GM11168 (cell line): ENCODE measurements around the gene TSGA10IP.

ENCODE experiments used
- in situ Hi-C: fragments of 300-500 bp; cut with MboI; formaldehyde crosslinking; loops from one replicate; pipeline ENCODE4 v1.12.0; 2022; ENCODE audit warnings: low sequenced_read_pairs; ENCODE audit not compliant: unreplicated experiment

Gene TSGA10IP

GRCh38 chr11:65972116-65972515 lies 26.8 kb downstream of the TSGA10IP start:
- in situ Hi-C loops = no loop called here

- in situ Hi-C loops = no loop called here
Observed at GRCh38 chr11:65973439-65974110, 28.3 kb downstream of the TSGA10IP start.

GRCh38 chr11:65975771-65976170 lies 30.5 kb downstream of the TSGA10IP start:
- in situ Hi-C loops = loop anchor here (25.0 kb wide), 1 partner anchor 263 kb away; the partner anchor contains the start of genes KAT5 and RNASEH2C

GRCh38 chr11:65976216-65977176 lies 31.2 kb downstream of the TSGA10IP start:
- in situ Hi-C loops = loop anchor here (25.0 kb wide), 1 partner anchor 264 kb away; the partner anchor contains the start of genes KAT5 and RNASEH2C

- in situ Hi-C loops = loop anchor here (25.0 kb wide), 1 partner anchor 266 kb away; the partner anchor contains the start of genes KAT5 and RNASEH2C
Observed at GRCh38 chr11:65977621-65978390, 32.5 kb downstream of the TSGA10IP start.

- in situ Hi-C loops = loop anchor here (25.0 kb wide), 1 partner anchor 266 kb away; the partner anchor contains the start of genes KAT5 and RNASEH2C
Observed at GRCh38 chr11:65978391-65979238, 33.3 kb downstream of the TSGA10IP start.

- in situ Hi-C loops = loop anchor here (25.0 kb wide), 1 partner anchor 267 kb away; the partner anchor contains the start of genes KAT5 and RNASEH2C
Observed at GRCh38 chr11:65979261-65979759, 34.0 kb downstream of the TSGA10IP start.

- in situ Hi-C loops = loop anchor here (25.0 kb wide), 1 partner anchor 269 kb away; the partner anchor contains the start of genes KAT5 and RNASEH2C
Observed at GRCh38 chr11:65981101-65981740, 35.9 kb downstream of the TSGA10IP start.

GRCh38 chr11:65981972-65982823 lies 36.9 kb downstream of the TSGA10IP start:
- in situ Hi-C loops = loop anchor here (25.0 kb wide), 1 partner anchor 270 kb away; the partner anchor contains the start of genes KAT5 and RNASEH2C

- in situ Hi-C loops = loop anchor here (25.0 kb wide), 1 partner anchor 271 kb away; the partner anchor contains the start of genes KAT5 and RNASEH2C
Observed at GRCh38 chr11:65982824-65983588, 37.7 kb downstream of the TSGA10IP start.

GRCh38 chr11:65983589-65983987 lies 38.3 kb downstream of the TSGA10IP start:
- in situ Hi-C loops = loop anchor here (25.0 kb wide), 1 partner anchor 271 kb away; the partner anchor contains the start of genes KAT5 and RNASEH2C

GRCh38 chr11:65987336-65987735 lies 42.1 kb downstream of the TSGA10IP start:
- in situ Hi-C loops = loop anchor here (25.0 kb wide), 1 partner anchor 275 kb away; the partner anchor contains the start of genes KAT5 and RNASEH2C

- in situ Hi-C loops = loop anchor here (25.0 kb wide), 1 partner anchor 277 kb away; the partner anchor contains the start of genes KAT5 and RNASEH2C
Observed at GRCh38 chr11:65988791-65989592, 43.7 kb downstream of the TSGA10IP start.

GRCh38 chr11:65992056-65992455 lies 46.8 kb downstream of the TSGA10IP start:
- in situ Hi-C loops = loop anchor here (5.0 to 25.0 kb wide), 2 partner anchors 110 to 280 kb away; partner anchors contain the start of genes KAT5 and RNASEH2C

GRCh38 chr11:65997286-65997685 lies 52.0 kb downstream of the TSGA10IP start:
- in situ Hi-C loops = loop anchor here (25.0 kb wide), 1 partner anchor 285 kb away; the partner anchor contains the start of genes KAT5 and RNASEH2C
